GOT3 (cell line): Measurements from ENCODE around the gene SF3A1.
A peak's percentile ranks its signal among the peaks of the same experiment; 100 is the strongest.

Experiments used
- DNase-seq: peaks from one replicate; lab custom pipeline; 2025; ENCODE audit warnings: mixed read lengths; lab: John Stamatoyannopoulos, UW

The SF3A1 gene

GRCh38 chr22:30301995-30302809 is 54.5 kb downstream of the SF3A1 start:
- DNase-seq: no peak

GRCh38 chr22:30299322-30299721 is 57.4 kb downstream of the SF3A1 start:
- DNase-seq: no peak

GRCh38 chr22:30297991-30298701 is 58.5 kb downstream of the SF3A1 start:
- DNase-seq: no peak

GRCh38 chr22:30297276-30297990 is 59.3 kb downstream of the SF3A1 start:
- no peak for DNase-seq

GRCh38 chr22:30296833-30297232 is 59.9 kb downstream of the SF3A1 start:
- DNase-seq: no peak

GRCh38 chr22:30296324-30296723 is 60.4 kb downstream of the SF3A1 start:
- no peak for DNase-seq

GRCh38 chr22:30295576-30295975 is 61.1 kb downstream of the SF3A1 start:
- no peak for DNase-seq

- DNase-seq: no peak
These were observed 61.9 kb downstream of the SF3A1 start for GRCh38 chr22:30294830-30295229.

GRCh38 chr22:30294066-30294465 is 62.6 kb downstream of the SF3A1 start:
- no peak for DNase-seq

- DNase-seq: no peak
These were observed 63.7 kb downstream of the SF3A1 start for GRCh38 chr22:30293026-30293425.

GRCh38 chr22:30292069-30292970 is 64.4 kb downstream of the SF3A1 start:
- no peak for DNase-seq

- DNase-seq: no peak
These were observed 65.4 kb downstream of the SF3A1 start for GRCh38 chr22:30291058-30291892.

- no peak for DNase-seq
These were observed 66.2 kb downstream of the SF3A1 start for GRCh38 chr22:30290342-30291057.

- DNase-seq: no peak
These were observed 66.7 kb downstream of the SF3A1 start for GRCh38 chr22:30289980-30290313.

GRCh38 chr22:30289141-30289979 is 67.3 kb downstream of the SF3A1 start, which contains the start of gene CASTOR1:
CASTOR1 (minus strand) TSS chr22:30289505; CDS start chr22:30289497, 8 bp downstream.
- peak; percentile 92 for DNase-seq

GRCh38 chr22:30288419-30289140 is 68.1 kb downstream of the SF3A1 start:
- no peak for DNase-seq

- peak; percentile 45 for DNase-seq
These were observed 68.9 kb downstream of the SF3A1 start for GRCh38 chr22:30287648-30288418.
